Measurements from ENCODE around the gene DCHS2. TPM values are rescaled to one million over a fixed set of nuclear protein-coding genes. Genes with fewer than 3 reads are reported as not detected.

DCHS2 gene
- total RNA-seq, 1 donor from 2014 or later = 0.71 TPM

DNA sequence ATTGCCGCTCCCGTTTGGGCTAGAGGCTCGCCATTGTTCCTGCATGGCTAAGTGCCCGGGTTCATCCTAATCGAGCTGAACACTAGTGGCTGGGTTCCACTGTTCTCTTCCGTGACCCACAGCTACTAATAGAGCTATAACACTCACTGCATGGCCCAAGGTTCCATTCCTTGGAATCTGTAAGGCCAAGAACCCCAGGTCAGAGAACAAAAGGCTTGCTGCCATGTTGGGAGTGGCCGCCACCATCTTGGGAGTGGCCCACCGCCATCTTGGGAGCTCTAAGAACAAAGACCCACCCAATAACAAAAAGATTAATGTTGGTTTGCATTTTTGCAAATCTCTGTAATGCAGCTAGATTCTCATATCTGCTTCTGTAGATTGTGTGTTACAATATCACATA lies 299.0 kb downstream of the DCHS2 start:
- TF ChIP-seq EZH2phosphoT487 (IDR thresholded peaks at IDR 0.05) (no peak), CTCF (IDR thresholded peaks at IDR 0.05) (no peak)
- H3K79me2 ChIP-seq (ENCODE audit: low read depth) = no peaks in the 10 kb centered on the region

GRCh38 chr4:154189346-154189745 lies 302.3 kb downstream of the DCHS2 start:
- peaks cover 5% of the 10 kb centered on the region for H3K9me3 Mint-ChIP-seq
- H3K4me3 ChIP-seq = no peak overlapping the region

More for the DNA sequence above, 299.0 kb downstream of the DCHS2 start:
- Histone ChIP-seq H3K27me3 (no peaks in the 10 kb centered on the region), H3K36me3 (no peaks in the 10 kb centered on the region), H2AFZ (replicated peaks) (no peak overlapping the region), H3K9me3 (ENCODE audit: low read depth) (no peaks in the 10 kb centered on the region), H3F3A (ENCODE audit: low read depth) (no peaks in the 10 kb centered on the region), H4K20me1 (ENCODE audit: low read depth) (no peaks in the 10 kb centered on the region), H3K4me1 (no peaks in the 10 kb centered on the region), H3K9ac (no peak overlapping the region), H3K4me2 (no peak overlapping the region), H3K27ac (no peak overlapping the region), H3K4me3 (no peak overlapping the region)
- H3K27me3 Mint-ChIP-seq (ENCODE audit: insufficient read depth, low read depth) = peaks cover 4% of the 10 kb centered on the region
- H3K4me1 Mint-ChIP-seq = peaks cover 2% of the 10 kb centered on the region
- H3K9me3 Mint-ChIP-seq = peaks cover 18% of the 10 kb centered on the region
- H3K27ac Mint-ChIP-seq = no peak overlapping the region
- H3K36me3 Mint-ChIP-seq = no peaks in the 10 kb centered on the region
- DNase-seq (ENCODE audit: low spot score) = no peak
- no peak overlapping the region for H3K4me3 Mint-ChIP-seq

GRCh38 chr4:154186888-154187287 lies 304.7 kb downstream of the DCHS2 start:
- TF ChIP-seq EZH2 (IDR thresholded peaks at IDR 0.05) = no peak
- Histone ChIP-seq H2AFZ (replicated peaks) (no peak overlapping the region), H3K4me1 (peaks cover 7% of the 10 kb centered on the region), H3K4me2 (no peak overlapping the region), H3F3A (ENCODE audit: low read depth) (no peaks in the 10 kb centered on the region), H3K36me3 (no peaks in the 10 kb centered on the region), H4K20me1 (ENCODE audit: low read depth) (no peaks in the 10 kb centered on the region), H3K4me3 (no peak overlapping the region), H3K27me3 (no peaks in the 10 kb centered on the region), H3K9me3 (ENCODE audit: low read depth) (no peaks in the 10 kb centered on the region), H3K9ac (no peak overlapping the region), H3K79me2 (ENCODE audit: low read depth) (no peaks in the 10 kb centered on the region), H3K27ac (no peak overlapping the region)
- Mint-ChIP-seq H3K27me3 (ENCODE audit: insufficient read depth, low read depth) (no peaks in the 10 kb centered on the region), H3K4me3 (no peak overlapping the region), H3K4me1 (peaks cover 5% of the 10 kb centered on the region), H3K36me3 (no peaks in the 10 kb centered on the region), H3K27ac (no peak overlapping the region), H3K9me3 (no peaks in the 10 kb centered on the region)
- no peak for DNase-seq (ENCODE audit: low spot score)

More at GRCh38 chr4:154189346-154189745, 302.3 kb downstream of the DCHS2 start:
- Histone ChIP-seq H3K27ac (no peak overlapping the region), H3K36me3 (no peaks in the 10 kb centered on the region), H3K4me1 (peaks cover 2% of the 10 kb centered on the region), H3K27me3 (no peaks in the 10 kb centered on the region), H3K9ac (no peak overlapping the region), H3K9me3 (ENCODE audit: low read depth) (no peaks in the 10 kb centered on the region), H3K4me2 (no peak overlapping the region), H3K79me2 (ENCODE audit: low read depth) (no peaks in the 10 kb centered on the region), H3F3A (ENCODE audit: low read depth) (no peaks in the 10 kb centered on the region), H4K20me1 (ENCODE audit: low read depth) (no peaks in the 10 kb centered on the region), H2AFZ (replicated peaks) (no peak overlapping the region)
- no peak for DNase-seq (ENCODE audit: low spot score)
- TF ChIP-seq CTCF (IDR thresholded peaks at IDR 0.05) = no peak
- no peak for TF ChIP-seq EZH2phosphoT487 (IDR thresholded peaks at IDR 0.05)
- TF ChIP-seq EZH2 (IDR thresholded peaks at IDR 0.05) = no peak
- H3K36me3 Mint-ChIP-seq = no peaks in the 10 kb centered on the region
- H3K27me3 Mint-ChIP-seq (ENCODE audit: insufficient read depth, low read depth) = peaks cover 4% of the 10 kb centered on the region
- H3K4me3 Mint-ChIP-seq = no peak overlapping the region
- H3K27ac Mint-ChIP-seq = no peak overlapping the region
- H3K4me1 Mint-ChIP-seq = peaks cover 2% of the 10 kb centered on the region

DNA sequence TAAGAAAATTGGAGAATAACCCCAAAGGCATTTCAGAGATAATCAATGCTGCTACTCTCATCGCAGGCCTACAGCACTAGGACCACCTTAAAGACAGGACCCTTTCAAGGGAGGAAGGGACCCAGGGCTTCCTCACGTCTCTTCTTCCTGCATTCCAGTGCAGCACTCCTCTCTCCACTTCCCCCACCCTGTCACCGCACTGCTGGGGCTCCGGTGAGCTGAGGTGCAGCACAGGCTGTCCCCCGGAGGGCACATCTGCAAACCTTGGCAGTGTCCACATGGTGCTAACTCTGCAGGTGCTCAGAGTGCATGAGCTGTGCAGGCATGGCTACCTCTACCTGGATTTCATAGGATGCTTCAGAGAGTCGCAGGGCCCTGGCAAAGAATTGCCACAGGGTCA lies 305.6 kb downstream of the DCHS2 start:
- no peaks in the 10 kb centered on the region for H3K9me3 ChIP-seq (ENCODE audit: low read depth)

More for the DNA sequence above, 305.6 kb downstream of the DCHS2 start:
- no peak for TF ChIP-seq EZH2 (IDR thresholded peaks at IDR 0.05)
- no peak for TF ChIP-seq CTCF (IDR thresholded peaks at IDR 0.05)
- no peak for TF ChIP-seq EZH2phosphoT487 (IDR thresholded peaks at IDR 0.05)
- Histone ChIP-seq H3K9ac (no peak overlapping the region), H3K36me3 (no peaks in the 10 kb centered on the region), H2AFZ (replicated peaks) (no peak overlapping the region), H3K27ac (no peak overlapping the region), H3K4me3 (no peak overlapping the region), H3K4me1 (peaks cover 7% of the 10 kb centered on the region), H3K4me2 (no peak overlapping the region), H4K20me1 (ENCODE audit: low read depth) (no peaks in the 10 kb centered on the region), H3F3A (ENCODE audit: low read depth) (no peaks in the 10 kb centered on the region), H3K27me3 (no peaks in the 10 kb centered on the region), H3K79me2 (ENCODE audit: low read depth) (no peaks in the 10 kb centered on the region)
- DNase-seq (ENCODE audit: low spot score) = no peak
- Mint-ChIP-seq H3K4me3 (no peak overlapping the region), H3K36me3 (no peaks in the 10 kb centered on the region), H3K9me3 (no peaks in the 10 kb centered on the region), H3K27me3 (ENCODE audit: insufficient read depth, low read depth) (no peaks in the 10 kb centered on the region), H3K4me1 (peaks cover 5% of the 10 kb centered on the region), H3K27ac (no peak overlapping the region)

All from neural progenitor cell (in vitro differentiated cells).